NCI-H69 (cell line): ENCODE results near the gene SLC2A2.
A peak's percentile ranks its signal among the peaks of the same experiment; 100 is the strongest.

Source experiments
- DNase-seq: peaks from one replicate; lab custom pipeline; 2025; lab: John Stamatoyannopoulos, UW

SLC2A2 gene

DNA sequence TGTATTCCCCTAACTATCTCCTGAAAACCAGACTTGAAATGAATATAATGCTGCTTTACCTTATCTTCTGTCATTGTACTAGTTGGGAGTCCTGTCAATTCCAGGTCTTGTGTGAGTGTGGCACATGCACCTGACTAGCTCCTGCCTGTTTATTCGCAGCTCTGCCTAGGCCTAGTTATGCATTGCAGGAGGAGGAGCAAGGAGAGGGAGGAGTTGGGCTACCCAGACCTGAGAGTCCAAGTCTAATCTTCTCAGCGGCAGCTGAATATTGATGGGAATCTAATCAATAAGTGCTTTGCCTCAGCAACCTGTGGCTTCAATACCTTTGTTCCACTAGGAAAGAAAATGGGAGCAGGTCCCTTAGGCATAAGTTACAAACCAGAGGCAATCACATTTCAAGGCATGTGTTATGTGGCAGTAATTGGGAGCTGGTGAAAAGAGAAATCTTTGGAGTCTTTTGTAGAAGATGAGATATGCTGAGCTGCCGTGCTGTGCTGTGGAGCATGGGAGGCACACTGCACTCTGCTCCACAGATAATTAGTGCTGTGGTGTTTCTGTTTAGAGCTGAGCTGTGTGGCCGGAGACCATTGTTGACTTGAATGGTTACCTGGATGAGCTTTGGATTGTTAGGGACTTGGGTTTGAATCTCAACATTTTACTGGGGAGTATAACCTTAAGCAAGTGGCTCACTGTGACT, at the start of gene SLC2A2:
Gene SLC2A2, minus strand, starts transcription at position 124 of the 697 bp plus-strand sequence. Its CDS starts 50 bp downstream, at position 74.
- no peak for DNase-seq

DNA sequence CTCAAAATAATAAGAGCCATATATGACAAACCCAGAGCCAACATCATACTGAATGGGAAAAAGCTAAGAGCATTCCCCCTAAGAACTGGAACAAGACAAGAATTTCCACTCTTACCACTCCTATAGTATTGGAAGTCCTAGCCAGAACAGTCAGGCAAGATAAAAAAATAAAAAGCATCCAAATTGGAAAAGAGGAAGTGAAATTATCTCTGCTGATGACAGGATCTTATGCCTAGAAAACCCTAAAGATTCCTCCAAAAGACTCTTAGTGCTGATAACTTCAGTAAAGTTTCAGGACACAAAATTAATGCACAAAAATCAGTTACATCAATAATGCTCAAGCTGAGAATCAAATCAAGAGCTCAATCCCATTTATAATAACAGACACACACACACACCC, 45.9 kb upstream of the SLC2A2 start:
- no peak for DNase-seq

DNA sequence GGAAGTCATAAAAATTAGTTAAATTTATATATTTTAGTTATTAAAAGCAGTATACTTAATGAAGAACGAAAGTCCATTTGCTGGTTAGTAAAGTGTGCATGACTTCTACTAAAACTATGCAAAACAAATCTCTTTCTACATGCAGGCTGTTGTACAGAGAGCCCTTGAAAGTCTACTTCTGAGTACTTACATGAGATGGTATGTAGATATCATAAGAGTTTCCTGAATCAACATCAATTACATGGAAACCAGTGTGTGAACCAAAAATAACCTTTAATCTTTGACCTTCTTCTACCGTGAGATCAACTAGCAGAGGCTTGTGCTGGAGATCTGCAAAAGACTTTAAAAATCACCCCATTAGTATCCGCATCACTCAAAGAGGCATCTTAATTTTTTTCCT, 42.1 kb upstream of the SLC2A2 start:
- DNase-seq = no peak

DNA sequence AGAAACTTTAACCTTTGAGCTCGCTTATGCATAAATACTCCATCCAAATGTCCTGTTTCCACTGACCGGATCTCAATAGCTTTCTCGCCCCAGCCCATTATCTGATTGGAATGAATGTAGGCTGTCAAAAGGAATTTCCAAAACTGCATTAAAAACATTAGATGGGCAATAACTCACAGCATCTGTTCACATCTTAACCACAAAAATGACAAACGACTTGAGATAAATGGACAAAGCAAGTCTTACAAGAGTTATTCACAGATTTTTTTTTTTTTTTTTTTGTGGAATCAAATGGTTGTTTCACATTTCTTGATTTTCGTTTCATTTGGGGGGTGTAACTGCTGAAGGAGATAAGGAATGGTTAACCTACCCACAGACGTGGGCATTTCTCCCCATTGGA, 39.7 kb upstream of the SLC2A2 start:
- no peak for DNase-seq

DNA sequence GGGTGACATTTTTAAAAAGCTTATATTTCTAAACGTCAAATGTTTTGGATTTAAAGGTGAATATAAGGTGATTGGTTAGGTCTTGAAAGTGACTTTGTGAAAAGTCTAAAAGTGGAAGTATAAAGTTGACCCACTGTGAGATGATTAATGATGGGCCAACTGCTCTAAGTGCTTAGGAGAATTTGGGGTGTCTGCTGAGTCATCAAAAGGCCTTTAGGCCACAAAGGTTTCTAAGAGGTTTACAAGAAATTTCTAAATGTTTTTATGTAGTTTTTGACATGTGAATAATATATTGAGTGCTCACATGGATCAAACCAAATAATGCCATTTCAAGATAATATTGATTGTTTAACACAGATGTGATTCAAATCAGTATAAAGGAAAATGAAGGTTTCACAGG, 39.2 kb upstream of the SLC2A2 start:
- no peak for DNase-seq

DNA sequence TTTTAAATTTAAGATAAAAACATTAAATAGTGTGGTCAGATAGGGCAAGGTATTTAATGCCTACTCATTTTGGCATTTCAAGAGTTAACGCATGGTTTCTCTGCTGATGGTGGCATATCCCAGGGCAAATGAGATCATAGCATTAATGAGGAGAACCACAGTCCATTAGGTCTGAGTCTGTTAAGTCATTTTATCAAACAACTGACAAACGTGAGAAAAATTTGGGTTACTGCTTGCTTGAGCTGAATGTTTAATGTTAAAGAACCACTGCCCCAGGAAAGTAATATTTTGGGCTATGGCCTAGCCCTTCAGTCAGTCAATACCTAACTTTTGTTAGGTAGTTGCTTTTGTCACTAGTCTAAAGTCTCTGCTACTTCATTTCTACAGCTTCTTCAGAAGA, 37.9 kb upstream of the SLC2A2 start:
- no peak for DNase-seq

DNA sequence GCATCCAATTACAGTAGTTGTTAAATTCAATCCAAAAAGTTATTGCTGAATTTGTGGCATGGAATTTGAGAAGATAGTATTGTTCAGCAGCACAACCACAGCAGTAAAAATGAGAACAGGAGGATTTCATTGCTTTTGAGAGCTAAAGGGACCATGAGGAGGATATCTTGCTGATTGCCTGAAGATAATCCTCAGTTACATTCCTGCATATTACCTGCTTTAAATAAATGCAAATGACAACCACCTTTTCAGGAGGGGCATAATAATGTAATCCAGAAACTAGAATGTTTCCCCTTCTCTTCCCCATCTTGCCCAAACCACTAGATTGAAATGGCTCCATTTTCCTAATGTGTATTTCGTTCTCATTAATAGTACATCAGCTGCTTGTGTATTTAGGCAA, 35.2 kb upstream of the SLC2A2 start:
- DNase-seq = no peak

DNA sequence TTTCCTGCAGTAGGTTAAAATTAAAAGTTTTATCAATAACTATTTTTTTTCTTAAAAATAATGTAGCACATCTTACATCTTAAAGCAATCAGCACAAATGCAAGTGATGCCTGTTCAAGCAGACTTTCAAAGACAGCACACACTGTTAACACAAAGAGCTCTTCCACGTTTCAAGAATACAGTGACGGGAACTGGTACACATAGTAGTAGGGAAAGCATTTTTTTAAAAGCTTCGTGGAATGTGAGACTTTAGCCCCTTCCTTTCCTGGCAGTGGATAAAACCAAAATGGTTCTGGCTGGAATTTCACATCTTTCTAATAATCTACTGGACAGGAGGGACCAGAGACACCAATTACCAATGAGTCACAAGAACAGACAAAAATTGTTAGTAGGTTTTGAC, 33.5 kb upstream of the SLC2A2 start:
- no peak for DNase-seq

DNA sequence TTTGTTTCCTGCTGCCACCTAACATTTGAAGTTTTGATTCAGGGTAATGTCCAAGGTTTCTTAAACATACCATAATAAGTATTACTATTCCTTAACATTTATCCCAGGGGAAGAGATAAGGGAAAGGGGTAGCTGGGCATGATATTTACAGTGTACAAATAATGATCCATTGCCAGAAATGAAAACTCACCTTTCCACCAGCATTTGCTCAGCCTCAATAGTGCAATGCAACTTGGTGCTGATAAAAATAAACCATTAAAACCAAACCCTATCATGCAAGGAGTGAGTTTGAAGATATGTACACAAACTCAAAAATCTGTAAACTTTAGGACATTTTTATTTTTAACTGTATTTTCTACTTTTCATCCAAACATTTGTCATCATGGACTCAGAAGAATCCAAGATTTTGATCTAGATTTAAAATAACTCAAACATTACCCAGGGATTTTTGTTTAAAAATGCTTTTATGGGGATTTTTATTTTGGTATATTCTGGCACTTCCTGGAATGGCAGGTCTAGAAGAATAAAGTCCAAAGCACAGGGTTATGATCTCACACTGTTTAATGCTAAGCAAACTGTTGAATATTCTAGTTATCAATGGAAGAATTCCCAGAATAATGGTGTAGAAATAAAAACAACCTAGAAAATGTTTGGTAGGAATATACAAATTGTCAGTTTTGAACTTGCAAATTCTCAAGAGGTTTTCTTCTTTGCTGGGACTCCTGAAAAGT, 32.5 kb upstream of the SLC2A2 start:
- no peak for DNase-seq

DNA sequence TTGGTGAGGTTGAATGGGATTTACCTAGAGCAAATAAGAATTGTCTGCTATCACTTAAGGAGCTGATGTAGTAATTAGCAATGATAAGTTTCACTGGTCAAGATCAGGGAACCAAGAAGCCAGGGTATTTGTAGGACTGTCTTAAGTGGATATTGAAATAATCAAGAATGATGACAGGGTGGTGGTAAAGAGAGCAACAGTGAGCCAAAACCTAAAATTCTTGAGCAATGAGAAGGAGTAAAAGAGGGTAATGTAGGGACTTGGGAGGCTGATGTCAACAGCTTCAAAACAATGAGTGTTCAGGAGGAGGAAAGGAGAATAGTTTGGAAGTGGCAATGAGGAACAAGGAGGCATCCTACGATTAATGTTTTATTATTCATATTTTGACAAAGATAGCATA, 31.5 kb upstream of the SLC2A2 start:
- no peak for DNase-seq

DNA sequence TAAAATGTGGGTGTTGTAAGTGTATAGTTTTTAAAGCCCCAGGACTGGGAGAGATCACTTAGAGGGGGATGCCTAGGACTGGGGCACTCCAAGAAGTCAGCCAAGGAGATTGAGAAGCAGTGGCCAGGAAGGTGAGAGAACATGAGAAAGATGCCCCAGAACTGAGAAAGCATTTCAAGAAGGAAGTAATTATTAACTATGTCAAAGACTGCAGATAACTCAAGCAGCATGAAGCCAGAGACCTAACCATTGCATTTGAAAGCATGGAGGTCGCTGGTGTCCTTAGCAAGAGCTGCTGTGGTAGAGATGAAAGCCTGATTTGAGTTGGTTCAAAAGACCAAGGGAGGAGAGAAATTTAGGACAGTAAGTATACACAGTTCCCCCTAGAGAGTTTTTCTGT, 30.6 kb upstream of the SLC2A2 start:
- DNase-seq = no peak

DNA sequence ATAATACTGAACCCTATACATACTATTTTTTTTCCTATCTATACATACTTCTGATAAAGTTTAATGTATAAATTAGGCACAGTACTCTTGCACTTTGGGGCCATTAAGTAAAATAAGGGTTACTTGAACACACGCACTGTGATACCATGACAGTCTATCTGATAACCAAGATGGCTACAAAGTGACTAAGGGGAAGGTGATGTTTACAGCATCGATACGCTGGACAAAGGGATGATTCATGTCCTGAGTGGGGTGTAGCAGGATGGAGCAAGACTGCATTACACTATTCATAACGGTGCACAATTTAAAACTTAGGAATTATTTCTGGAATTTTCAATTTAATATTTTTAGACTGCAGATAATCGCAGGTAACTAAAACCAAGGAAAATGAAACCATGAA, 30.0 kb upstream of the SLC2A2 start:
- DNase-seq = no peak

DNA sequence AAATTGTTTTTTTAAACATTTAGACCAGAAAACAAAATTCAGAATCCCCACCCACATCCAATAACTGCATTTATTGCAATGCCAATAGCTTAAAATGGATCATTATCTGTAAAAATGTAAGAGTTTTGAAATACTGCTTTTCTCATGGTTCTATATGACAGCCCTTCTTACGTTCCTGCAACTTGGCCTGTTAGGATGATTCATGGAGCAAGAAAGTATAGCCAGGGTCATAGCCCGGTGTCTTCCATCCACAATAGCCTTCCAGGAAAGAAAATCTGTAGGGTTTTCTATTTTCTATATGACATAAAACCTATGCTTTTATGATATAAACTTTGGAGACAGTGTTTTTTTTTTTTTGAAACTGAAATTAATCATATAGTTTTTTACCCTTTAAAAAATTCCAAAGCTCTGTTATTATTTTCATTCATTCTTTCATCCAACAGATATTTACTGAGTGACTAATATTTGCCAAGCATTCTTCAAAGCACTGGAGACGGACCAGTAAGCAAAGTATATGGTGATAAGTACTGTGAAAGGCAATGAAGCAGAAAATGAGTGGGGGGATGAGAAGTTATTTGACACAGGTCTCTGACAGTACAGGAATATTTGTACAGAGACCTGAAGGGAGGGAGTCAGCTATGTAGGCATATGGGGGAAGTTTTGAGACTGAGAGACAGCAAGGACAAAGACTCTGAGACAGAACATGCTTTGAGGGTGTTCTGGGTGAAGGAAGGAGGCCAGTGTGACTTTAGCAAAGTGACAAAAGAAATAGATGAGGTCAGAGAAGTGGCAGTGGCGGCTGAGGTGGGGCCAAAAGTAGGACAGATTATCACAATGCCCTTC, 29.0 kb upstream of the SLC2A2 start:
- no peak for DNase-seq

DNA sequence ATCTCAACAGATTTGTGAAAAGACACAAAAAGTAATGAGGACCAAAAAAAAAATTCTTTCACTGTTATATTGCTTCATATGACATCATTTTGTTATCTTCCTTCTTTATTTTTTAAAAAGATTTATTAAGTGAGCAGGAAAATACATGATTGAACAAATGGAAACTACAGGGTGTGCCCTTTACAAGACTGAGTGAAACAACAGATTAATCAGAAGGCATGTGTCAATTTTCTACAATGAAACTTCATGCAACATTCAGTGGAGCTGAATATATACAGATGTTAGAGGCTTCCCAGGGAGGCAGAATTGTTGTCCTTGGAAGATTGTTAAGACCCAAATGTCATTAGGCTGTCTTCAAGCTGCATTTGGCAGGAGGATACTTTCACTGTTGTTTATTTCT, 28.4 kb upstream of the SLC2A2 start:
- no peak for DNase-seq

DNA sequence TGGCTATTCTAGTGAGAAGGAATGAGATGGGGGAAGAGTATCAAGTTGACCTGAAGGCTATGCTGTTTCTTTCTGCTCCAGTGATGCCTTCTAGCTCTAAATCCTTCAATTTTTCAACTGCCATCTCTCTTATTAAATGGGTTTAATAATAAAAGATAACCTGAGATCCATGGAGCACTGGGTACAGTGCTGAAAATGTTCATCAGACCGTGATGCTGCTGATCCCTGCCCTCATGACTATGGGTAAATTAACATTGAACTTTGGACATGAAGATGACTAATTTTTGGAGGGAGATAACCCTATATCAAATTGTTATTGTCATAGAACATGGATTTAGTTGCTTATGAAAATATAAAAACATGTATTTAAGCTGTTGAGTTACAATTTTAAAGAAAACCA, 27.7 kb upstream of the SLC2A2 start:
- DNase-seq = no peak

DNA sequence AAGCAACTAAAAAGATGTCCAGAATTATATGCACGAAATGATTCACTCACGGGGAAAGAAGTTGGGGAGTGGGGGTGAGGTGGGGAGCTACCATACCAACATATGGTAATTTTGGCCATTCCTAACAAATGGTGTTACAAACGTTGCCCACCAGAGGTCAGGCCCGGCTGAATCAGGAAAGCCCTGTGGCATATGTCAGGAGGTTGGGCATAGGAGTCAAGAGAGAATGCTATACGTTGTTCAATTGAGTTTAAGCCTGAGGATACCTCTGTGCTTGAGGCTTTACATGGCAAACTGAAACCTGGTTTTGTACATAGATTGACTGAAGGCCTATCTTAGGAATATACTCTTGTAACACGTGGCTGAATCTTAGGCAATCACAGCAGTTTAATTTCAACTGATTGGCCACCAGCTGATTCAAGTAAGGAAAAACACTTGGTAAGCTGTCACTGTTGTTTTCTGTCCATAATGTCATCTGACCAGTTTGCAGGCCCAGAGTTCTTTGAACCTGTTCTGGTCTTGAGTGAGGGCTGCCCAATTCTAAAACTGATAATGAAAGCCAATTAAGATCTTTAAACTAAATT, 23.4 kb upstream of the SLC2A2 start:
- DNase-seq = peak; percentile 52

DNA sequence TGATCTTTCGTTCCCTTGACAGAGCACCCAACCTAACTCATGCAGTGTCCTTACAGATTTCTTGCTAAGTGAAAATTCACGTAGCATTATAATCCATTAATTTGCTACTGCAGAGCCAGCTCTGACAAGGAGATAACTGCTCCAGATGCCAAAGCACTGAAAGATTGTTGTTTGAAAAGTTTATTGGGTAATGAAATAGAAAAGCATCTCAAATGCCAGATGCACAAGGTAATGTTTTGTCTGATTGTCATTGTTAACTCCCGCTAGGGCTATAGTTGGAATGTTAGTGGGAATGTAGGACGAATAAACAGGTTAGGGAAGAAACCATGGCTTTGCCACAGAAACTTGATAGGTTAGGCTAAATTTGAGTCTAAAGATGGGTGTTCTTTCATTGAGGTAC, 20.2 kb upstream of the SLC2A2 start:
- no peak for DNase-seq

DNA sequence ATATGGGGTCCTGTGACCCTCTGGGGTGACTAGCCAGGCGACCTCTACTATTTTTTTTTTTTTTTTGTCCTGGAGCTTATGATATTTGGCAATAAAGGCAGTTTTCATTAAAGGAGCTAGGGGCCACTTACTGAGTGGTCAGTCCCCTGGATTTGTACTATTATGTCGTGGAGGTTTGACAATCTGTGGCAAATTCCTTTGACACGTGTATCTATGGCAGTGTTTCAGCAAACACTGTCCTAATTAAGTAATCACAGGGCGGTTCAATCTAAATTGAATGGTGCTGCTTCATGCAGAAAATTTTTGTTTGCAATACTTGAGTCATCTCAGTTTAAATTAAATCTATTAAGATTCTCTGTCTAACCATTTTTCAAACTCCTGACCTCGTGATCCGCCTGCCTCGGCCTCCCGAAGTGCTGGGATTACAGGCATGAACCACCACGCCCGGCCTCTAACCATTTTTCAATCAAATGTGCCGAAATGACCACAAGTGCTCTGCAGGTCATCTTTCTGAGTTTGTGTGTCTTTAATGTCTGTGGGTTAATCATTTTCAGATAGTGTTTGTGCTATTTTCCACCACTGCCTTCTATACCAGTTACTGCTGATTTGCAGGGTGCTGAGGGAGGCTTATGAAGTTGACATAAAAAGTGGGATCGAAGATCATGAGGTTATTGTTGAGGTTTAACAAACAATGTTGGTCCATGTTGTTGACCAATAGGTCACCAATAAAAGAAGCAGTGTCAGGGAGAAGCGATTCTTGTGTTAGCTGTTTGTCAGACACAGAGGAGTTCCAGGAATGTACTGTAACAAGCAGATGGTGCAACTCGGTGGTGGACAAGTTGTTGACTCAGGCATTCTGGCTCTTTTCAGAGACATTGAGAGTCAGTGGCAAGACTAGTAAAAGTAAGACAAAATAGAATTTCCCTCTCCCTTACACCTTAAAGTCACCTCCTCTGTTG, 18.6 kb upstream of the SLC2A2 start:
- DNase-seq = peak; percentile 26

DNA sequence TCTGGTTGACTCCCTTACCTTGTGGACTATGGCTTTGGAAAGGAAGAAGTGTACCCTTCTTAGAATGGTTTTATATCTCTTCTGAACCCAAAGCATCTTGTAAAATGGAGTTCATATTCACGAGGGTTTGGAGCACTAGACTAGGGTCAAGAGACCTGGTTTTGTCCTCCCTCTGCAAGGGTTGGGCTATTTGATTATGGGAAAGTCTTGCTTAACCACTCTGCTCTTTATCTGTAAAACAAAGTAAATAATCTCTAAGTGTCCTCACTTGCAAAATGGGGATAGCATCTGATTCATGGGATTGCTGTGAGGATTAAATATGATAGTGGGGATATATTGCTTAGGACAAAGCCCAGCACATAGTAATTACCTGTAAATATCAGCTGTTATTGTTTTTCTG, 17.9 kb upstream of the SLC2A2 start:
- DNase-seq = no peak

DNA sequence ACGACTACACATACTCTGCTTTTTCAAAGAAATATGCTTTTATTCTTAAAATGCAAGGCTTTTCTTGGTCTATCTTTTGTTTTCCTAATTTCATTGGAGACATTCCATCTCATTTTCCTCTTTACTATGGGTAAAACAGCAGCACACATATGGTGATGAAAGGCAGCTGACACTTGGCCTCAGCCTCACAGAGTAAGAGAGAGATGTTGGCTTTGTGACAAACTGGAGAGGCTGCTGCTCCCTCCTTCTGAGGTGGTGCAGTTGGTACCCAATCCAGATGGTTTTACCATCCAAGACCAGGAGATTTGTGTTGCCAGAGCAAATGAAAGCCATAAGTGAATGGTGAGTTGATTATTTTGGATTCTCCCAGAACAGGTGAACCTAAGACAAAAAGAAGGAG, 13.2 kb upstream of the SLC2A2 start:
- no peak for DNase-seq

DNA sequence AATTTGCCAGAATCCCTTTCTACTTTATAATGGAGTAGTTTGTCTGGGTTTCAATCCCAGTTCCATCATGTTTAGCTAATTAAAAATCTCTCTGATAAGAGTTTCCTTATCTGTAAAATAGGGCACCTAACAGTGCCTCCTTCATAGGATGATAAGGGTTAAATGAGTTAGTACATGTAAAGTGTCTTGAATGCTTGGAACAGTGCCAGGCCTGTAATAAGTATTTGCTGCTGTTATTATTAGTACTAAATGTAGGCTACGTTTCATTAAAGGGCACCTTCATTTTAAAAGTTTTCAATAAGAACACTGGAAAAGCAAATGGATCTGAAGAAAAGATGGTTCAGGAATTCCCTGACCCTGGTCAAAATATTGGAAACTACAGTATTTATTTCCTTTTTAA, 11.8 kb upstream of the SLC2A2 start:
- peak; percentile 9 for DNase-seq
